Limb (tissue), 2 donors: ENCODE results near the gene PLCZ1.
"Not testable (repeated sequence)": the region's sequence is repeated elsewhere in the genome, so short reads cannot be mapped to it uniquely, and the experiment has no call there.

Experiments used
- DNase-seq, 2 donors: peaks; one replicate each; pipeline ENCODE4 v3.0.0-alpha.2; 2016; ENCODE audit errors: extremely low spot score in 2 of 2

PLCZ1 gene

GRCh38 chr12:18737819-18738218 lies at the start of gene PLCZ1, which contains the start of gene CAPZA3:
TSS of gene PLCZ1 (minus strand) at chr12:18738012. CDS start at chr12:18737371, 641 bp downstream.
TSS of gene CAPZA3 (plus strand) at chr12:18738119. CDS start at chr12:18738269, 150 bp downstream.
- DNase-seq = no peak

GRCh38 chr12:18785465-18785864 lies 47.7 kb upstream of the PLCZ1 start:
- DNase-seq = not testable (repeated sequence)

GRCh38 chr12:18782827-18783226 lies 45.0 kb upstream of the PLCZ1 start:
- DNase-seq = no peak

GRCh38 chr12:18766479-18766878 lies 28.7 kb upstream of the PLCZ1 start:
- not testable (repeated sequence) for DNase-seq

- no peak for DNase-seq
These were observed 17.5 kb upstream of the PLCZ1 start for GRCh38 chr12:18755341-18755740.

GRCh38 chr12:18754124-18754707 lies 16.4 kb upstream of the PLCZ1 start:
- DNase-seq = no peak

GRCh38 chr12:18753481-18754123 lies 15.8 kb upstream of the PLCZ1 start:
- no peak for DNase-seq

GRCh38 chr12:18752947-18753346 lies 15.1 kb upstream of the PLCZ1 start:
- DNase-seq = no peak

GRCh38 chr12:18752280-18752920 lies 14.6 kb upstream of the PLCZ1 start:
- no peak for DNase-seq

GRCh38 chr12:18751866-18752265 lies 14.1 kb upstream of the PLCZ1 start:
- DNase-seq = no peak

- DNase-seq = no peak
These were observed 12.3 kb upstream of the PLCZ1 start for GRCh38 chr12:18750085-18750484.

GRCh38 chr12:18749386-18749957 lies 11.7 kb upstream of the PLCZ1 start:
- no peak for DNase-seq

- no peak for DNase-seq
These were observed 10.1 kb upstream of the PLCZ1 start for GRCh38 chr12:18747895-18748294.

GRCh38 chr12:18731156-18731555 lies 6.7 kb downstream of the PLCZ1 start:
- no peak for DNase-seq

- DNase-seq = no peak
These were observed 14.1 kb downstream of the PLCZ1 start for GRCh38 chr12:18723752-18724151.

- DNase-seq = no peak
These were observed 16.4 kb downstream of the PLCZ1 start for GRCh38 chr12:18721452-18721851.

- no peak for DNase-seq
These were observed 17.1 kb downstream of the PLCZ1 start for GRCh38 chr12:18720690-18721089.

- no peak for DNase-seq
These were observed 17.8 kb downstream of the PLCZ1 start for GRCh38 chr12:18719922-18720510.

- no peak for DNase-seq
These were observed 19.4 kb downstream of the PLCZ1 start for GRCh38 chr12:18718462-18718861.

GRCh38 chr12:18716236-18716635 lies 21.6 kb downstream of the PLCZ1 start:
- DNase-seq = no peak

GRCh38 chr12:18706798-18707197 lies 31.0 kb downstream of the PLCZ1 start:
- DNase-seq = no peak

- no peak for DNase-seq
These were observed 33.9 kb downstream of the PLCZ1 start for GRCh38 chr12:18703911-18704310.
